Activated CD8-positive, alpha-beta T cell treated with anti-CD3 and anti-CD28 coated beads for 36 hours (primary cell): ENCODE data around the gene MPPED2. TPM values are rescaled to one million over a fixed set of nuclear protein-coding genes. Genes with fewer than 3 reads are reported as not detected.

Experiments used
- ATAC-seq: fragments of 200-7000 bp; cut with Tn5 transposase; one replicate; pipeline ENCODE4 v1.10.0; 2021; ENCODE audit warnings: mild to moderate bottlenecking, moderate library complexity
- CTCF ChIA-PET: fragments of 350-600 bp; sonication (Branson Sonifier 250); formaldehyde crosslinking; loops from one replicate; lab custom pipeline; 2021; ENCODE audit warnings: antibody characterized with exemption; lab: Charles Lee
- POLR2A ChIA-PET: fragments of 350-600 bp; sonication (Branson Sonifier 250); formaldehyde crosslinking; loops from one replicate; lab custom pipeline; 2021; ENCODE audit warnings: antibody characterized with exemption; lab: Charles Lee
- DNase-seq: peaks from one replicate; pipeline ENCODE4 v3.0.0-alpha.2; 2020
- H3K27ac Mint-ChIP-seq: one replicate; pipeline ENCODE4 v1.8.0; 2021; ENCODE audit warnings: mild to moderate bottlenecking, mixed read lengths
- H3K27me3 Mint-ChIP-seq: one replicate; pipeline ENCODE4 v1.8.0; 2021; ENCODE audit warnings: mixed read lengths
- H3K36me3 Mint-ChIP-seq: one replicate; pipeline ENCODE4 v1.8.0; 2021; ENCODE audit warnings: low read depth, mixed read lengths
- H3K4me1 Mint-ChIP-seq: one replicate; pipeline ENCODE4 v1.8.0; 2021; ENCODE audit warnings: low read depth, mixed read lengths
- H3K4me3 Mint-ChIP-seq: one replicate; pipeline ENCODE4 v1.8.0; 2021; ENCODE audit warnings: mild to moderate bottlenecking, moderate library complexity, mixed read lengths
- H3K9me3 Mint-ChIP-seq: one replicate; pipeline ENCODE4 v1.8.0; 2021; ENCODE audit warnings: mixed read lengths
- CTCF ChIP-seq: fragments of 200-600 bp; IDR thresholded peaks from one replicate; pipeline ENCODE4 v1.8.0; 2022; ENCODE audit warnings: antibody characterized with exemption, mild to moderate bottlenecking
- intact Hi-C: fragments of 100-400 bp; cut with micrococcal nuclease; formaldehyde crosslinking; loops from one replicate; pipeline ENCODE4 v1.10.0; 2022
- total RNA-seq, 2 experiments: library from RNA; stranded (reverse); gene quantifications; one replicate each; pipeline ENCODE4 v1.2.3, GENCODE V29; 2021

MPPED2 gene
- total RNA-seq, 2 experiments from 2014 or later: 0.63 TPM; not detected in 1

GRCh38 chr11:30404136-30404535, 182.0 kb downstream of the MPPED2 start:
- no peaks in the 10 kb centered on the region for H3K36me3 Mint-ChIP-seq
- no peaks in the 10 kb centered on the region for H3K27me3 Mint-ChIP-seq
- no peak overlapping the region for H3K4me3 Mint-ChIP-seq
- CTCF ChIA-PET: interaction anchor here (1.1 kb wide), 1 partner anchor 259 kb away, joined by 3 read pairs; no protein-coding TSS in a partner anchor
- intact Hi-C loops: no loop called here
- no peaks in the 10 kb centered on the region for H3K9me3 Mint-ChIP-seq
- POLR2A ChIA-PET: no interaction called here
- no peak for TF ChIP-seq CTCF
- no peak overlapping the region for H3K27ac Mint-ChIP-seq
- ATAC-seq: no peak
- DNase-seq: no peak
- H3K4me1 Mint-ChIP-seq: peaks cover 8% of the 10 kb centered on the region

GRCh38 chr11:30395751-30396150, 190.4 kb downstream of the MPPED2 start:
- Mint-ChIP-seq H3K4me1 (no peaks in the 10 kb centered on the region), H3K27me3 (peaks cover 6% of the 10 kb centered on the region), H3K9me3 (no peaks in the 10 kb centered on the region), H3K27ac (no peak overlapping the region), H3K36me3 (no peaks in the 10 kb centered on the region), H3K4me3 (no peak overlapping the region)
- TF ChIP-seq CTCF: no peak
- ChIA-PET CTCF (no interaction called here), POLR2A (no interaction called here)
- intact Hi-C loops: no loop called here
- no peak for ATAC-seq
- DNase-seq: no peak

- ChIA-PET POLR2A (no interaction called here), CTCF (no interaction called here)
- H3K27me3 Mint-ChIP-seq: peaks cover 4% of the 10 kb centered on the region
- no peak for ATAC-seq
- no peak overlapping the region for H3K4me3 Mint-ChIP-seq
- H3K9me3 Mint-ChIP-seq: no peaks in the 10 kb centered on the region
- H3K4me1 Mint-ChIP-seq: no peaks in the 10 kb centered on the region
- TF ChIP-seq CTCF: no peak
- intact Hi-C loops: no loop called here
- H3K27ac Mint-ChIP-seq: no peak overlapping the region
- no peaks in the 10 kb centered on the region for H3K36me3 Mint-ChIP-seq
- DNase-seq: no peak
Observed at GRCh38 chr11:30393012-30393411, 193.1 kb downstream of the MPPED2 start.

GRCh38 chr11:30392221-30392784, 193.8 kb downstream of the MPPED2 start:
- H3K27ac Mint-ChIP-seq: no peak overlapping the region
- DNase-seq (no peak), ATAC-seq (no peak)
- H3K4me1 Mint-ChIP-seq: no peaks in the 10 kb centered on the region
- POLR2A ChIA-PET: no interaction called here
- no peaks in the 10 kb centered on the region for H3K27me3 Mint-ChIP-seq
- H3K9me3 Mint-ChIP-seq: no peaks in the 10 kb centered on the region
- intact Hi-C loops: no loop called here
- no peaks in the 10 kb centered on the region for H3K36me3 Mint-ChIP-seq
- H3K4me3 Mint-ChIP-seq: no peak overlapping the region
- CTCF ChIA-PET: no interaction called here
- TF ChIP-seq CTCF: no peak

- ChIA-PET POLR2A (interaction anchor here (0.5 kb wide), 1 partner anchor 48 kb away, joined by 3 read pairs; no protein-coding TSS in a partner anchor), CTCF (no interaction called here)
- DNase-seq: no peak
- Mint-ChIP-seq H3K9me3 (no peaks in the 10 kb centered on the region), H3K36me3 (no peaks in the 10 kb centered on the region), H3K4me3 (no peak overlapping the region), H3K4me1 (no peaks in the 10 kb centered on the region), H3K27me3 (no peaks in the 10 kb centered on the region), H3K27ac (no peak overlapping the region)
- ATAC-seq: no peak
- intact Hi-C loops: no loop called here
- TF ChIP-seq CTCF: no peak
Observed at GRCh38 chr11:30388957-30389356, 197.2 kb downstream of the MPPED2 start.
